NCI-H1092 (cell line): ENCODE measurements around the gene PROSER3.

Experiments
- DNase-seq: peaks from one replicate; lab custom pipeline; 2025; lab: John Stamatoyannopoulos, UW

Gene PROSER3

GRCh38 chr19:35739275-35740107, 18.5 kb upstream of the PROSER3 start:
- DNase-seq = no peak

DNA sequence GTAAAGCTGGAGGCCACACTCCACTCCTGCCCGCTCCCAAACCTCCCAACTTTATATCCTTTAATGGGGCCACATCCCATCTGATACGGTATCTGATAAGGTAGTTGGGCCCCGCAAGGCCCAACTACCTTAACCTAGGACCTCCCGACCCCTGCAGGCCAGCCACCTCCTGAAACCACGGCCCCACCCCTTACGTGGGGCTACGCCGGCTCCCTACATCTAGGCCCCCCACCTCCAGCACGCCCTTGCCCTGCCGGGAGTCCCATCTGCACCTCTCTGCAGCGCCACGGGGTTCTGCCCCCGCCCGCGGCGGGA, 17.9 kb upstream of the PROSER3 start:
- no peak for DNase-seq

DNA sequence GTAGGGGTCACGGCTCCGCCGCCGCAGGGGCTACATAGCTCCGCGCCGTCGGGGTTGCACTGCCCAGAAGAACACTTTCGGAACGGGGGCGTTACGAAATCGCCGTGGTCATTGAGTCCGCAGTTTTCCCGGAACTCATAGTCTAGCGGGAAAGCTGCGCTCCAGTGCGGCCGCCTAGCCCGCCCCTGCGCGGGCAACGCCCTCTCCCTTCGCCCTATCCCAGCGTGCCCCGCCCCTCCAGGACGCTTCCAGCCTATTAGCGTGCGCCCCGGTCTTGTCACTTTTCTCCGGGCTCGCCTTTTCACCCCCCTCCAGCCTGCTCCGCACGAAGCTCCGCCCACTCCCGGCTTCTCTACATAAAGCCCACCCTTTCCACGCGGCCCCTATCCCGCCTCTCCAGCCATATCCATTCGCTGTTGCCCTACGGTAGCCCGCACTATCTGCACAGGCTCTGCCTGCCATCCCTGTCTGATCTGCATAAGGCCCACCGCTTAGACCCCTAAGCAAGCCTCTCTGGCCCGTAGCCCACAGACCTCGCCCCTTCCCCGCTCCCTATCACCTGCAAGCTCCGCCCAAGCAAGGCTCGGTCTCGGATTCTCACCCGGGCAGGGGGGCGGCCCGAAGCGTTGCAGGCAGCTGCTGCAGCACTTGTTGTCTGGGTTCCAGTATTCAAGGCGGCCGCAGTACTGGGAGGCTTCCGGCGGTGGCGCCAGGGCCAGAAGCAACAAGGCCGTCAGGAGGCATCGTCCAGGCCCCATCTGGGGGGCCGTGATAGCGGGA, 17.4 kb upstream of the PROSER3 start:
- DNase-seq = peak; percentile 92

DNA sequence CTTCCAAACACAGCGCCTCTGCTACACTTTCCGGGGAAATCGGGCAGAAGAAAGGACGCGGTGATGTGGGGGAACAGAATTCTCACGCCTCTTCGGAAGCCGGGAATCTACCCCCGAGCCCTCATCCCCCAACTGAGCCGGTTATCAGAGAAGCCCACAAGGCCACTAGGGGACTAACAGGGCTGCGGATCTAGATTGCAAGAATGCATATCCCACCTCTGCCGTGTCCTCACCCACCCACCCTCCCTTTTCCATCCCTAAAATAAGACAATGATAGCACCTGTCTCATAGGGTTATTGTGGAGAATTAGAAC, 16.8 kb upstream of the PROSER3 start:
- no peak for DNase-seq

DNA sequence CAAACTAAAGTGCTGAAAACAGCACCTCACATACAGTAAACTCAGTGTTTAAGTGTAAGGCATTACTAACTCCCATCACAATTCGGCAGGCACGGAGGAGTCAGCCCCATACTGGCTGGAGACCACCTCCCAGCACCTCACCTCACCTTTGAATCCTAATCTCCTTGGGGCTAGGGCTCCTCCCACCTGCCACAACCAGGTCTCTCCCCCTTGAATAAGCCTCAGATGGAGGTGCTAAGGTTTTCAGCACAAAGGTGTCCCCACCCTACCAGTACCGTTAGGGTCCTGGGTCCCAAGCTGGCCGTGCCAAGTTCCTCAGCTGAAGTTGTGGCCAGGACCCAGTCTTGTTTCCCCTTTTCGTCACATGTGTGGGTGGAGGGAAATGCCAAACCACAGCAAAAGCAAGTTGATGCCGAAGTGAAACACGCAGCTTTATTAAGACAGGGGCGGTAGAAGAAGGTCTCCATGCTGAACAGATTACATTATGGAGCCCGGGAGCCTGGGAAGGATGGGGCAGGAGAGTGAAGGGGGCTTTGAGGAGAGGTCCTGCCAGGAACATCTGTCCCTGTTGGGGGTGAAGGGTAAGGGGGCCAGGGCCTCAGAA, 15.8 kb upstream of the PROSER3 start, which contains the start of gene IGFLR1:
Gene IGFLR1, minus strand, starts transcription at position 332 of the 604 bp plus-strand sequence. CDS start 1,272 bp downstream, outside the sequence.
- DNase-seq = no peak

DNA sequence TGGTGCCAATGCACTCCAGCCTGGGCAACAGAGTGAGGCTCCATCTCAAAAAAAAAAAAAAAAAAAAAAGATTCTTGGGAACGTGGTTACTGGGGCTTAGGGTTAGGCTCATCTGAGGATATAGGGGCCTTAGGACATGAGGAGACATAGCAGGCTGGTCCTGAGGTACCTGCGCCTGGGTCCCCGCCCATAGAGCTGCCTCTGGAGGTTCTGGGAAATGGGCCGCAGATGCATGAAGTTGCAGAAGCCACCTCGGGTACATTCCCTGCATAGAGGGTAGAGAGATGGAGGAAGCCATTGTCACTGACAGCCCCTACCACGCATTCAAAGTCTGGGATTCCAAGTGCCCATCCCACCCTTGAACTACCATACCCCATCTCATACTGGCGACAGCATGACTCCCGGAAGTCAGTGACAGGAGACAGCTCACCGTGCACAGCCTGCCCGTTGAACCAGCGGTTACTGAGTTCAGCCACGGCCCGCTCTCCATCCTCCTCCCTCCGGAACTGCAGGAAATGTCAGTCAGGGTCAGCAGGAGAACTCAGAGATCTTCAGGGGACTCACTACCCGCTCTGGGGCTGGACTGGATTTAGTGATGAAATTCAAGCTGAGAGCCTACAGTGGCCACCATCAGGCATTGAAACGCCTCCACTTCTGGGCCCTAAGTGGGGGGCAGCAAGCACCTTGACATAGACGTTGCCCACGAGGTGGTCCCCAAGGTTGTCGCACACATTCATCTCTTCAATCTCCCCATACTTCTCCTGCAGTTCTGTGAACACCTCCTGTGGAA, 14.1 kb upstream of the PROSER3 start:
- DNase-seq = no peak

- DNase-seq = peak; percentile 90
Observed at GRCh38 chr19:35744430-35745327, 13.3 kb upstream of the PROSER3 start.

GRCh38 chr19:35745328-35746086, 12.5 kb upstream of the PROSER3 start, which contains the start of the genes PSENEN and U2AF1L4:
TSS of gene PSENEN (plus strand) at chr19:35745651. CDS start at chr19:35745931, 280 bp downstream.
TSS of gene U2AF1L4 (minus strand) at chr19:35745418. CDS start at chr19:35745391, 27 bp downstream.
- DNase-seq = peak; percentile 97

DNA sequence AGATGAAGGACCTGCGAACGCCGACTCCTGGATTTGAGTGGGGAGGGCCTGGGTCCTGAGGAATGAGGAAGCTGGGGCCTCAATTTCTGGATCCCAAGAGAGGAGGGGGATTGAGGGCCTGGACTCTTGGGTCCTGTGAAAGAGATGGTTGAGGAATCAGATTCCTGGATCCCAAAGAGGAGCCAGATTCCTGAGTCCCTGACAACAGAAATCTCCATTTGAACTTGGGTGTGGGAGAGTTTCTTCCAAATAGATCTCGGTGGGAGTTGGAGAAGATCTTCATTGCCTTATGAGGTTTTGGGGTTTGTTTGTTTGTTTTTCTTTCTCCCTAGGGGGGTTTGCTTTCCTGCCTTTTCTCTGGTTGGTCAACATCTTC, 11.9 kb upstream of the PROSER3 start:
- no peak for DNase-seq

DNA sequence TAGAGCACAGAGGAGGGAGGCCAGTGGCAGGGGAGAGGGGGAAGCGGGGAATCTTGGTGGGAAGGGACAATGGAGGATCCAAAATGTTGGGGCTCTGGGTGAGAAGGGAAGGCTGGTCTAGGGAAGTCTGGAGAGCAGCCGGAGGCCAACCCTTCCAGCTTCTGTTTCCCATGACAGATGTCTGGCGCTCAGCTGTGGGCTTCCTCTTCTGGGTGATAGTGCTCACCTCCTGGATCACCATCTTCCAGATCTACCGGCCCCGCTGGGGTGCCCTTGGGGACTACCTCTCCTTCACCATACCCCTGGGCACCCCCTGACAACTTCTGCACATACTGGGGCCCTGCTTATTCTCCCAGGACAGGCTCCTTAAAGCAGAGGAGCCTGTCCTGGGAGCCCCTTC, 11.4 kb upstream of the PROSER3 start:
- no peak for DNase-seq

GRCh38 chr19:35748106-35749020, 9.6 kb upstream of the PROSER3 start, which contains the start of gene LIN37:
TSS of gene LIN37 (plus strand) at chr19:35748576. CDS start at chr19:35748725, 149 bp downstream.
- peak; percentile 95 for DNase-seq

- no peak for DNase-seq
Observed at GRCh38 chr19:35750167-35750566, 7.8 kb upstream of the PROSER3 start.

- DNase-seq = no peak
Observed at GRCh38 chr19:35751839-35752745, 5.9 kb upstream of the PROSER3 start.

DNA sequence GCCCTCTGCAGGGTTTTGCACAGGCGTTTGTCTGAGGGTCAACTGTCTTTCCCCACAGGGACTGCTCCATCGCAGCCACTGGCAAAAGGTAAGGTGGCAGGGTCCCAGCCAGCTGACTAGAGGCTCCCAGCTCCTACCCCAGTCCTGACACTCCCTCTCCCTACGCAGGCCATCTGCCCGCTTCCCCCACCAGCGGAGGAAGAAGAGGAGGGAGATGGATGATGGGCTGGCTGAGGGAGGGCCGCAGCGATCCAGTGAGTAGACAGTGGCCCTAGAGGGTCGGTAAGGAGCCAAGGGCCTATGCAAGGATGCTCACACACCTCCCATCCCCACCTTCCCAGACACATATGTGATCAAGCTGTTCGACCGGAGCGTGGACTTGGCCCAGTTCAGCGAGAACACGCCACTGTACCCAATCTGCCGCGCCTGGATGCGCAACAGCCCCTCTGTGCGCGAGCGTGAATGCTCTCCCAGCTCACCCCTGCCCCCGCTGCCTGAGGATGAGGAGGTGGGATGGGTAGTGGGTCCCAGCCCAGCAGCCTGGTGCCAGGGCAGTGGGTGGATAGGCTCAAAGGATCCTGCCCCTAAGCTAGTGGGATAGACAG, 5.1 kb upstream of the PROSER3 start:
- no peak for DNase-seq

- DNase-seq = no peak
Observed at GRCh38 chr19:35753634-35754369, 4.2 kb upstream of the PROSER3 start.

- no peak for DNase-seq
Observed at GRCh38 chr19:35754370-35755130, 3.4 kb upstream of the PROSER3 start.
